Tibial artery (tissue), 4 donors: ENCODE measurements around the gene MACROD2.

Experiments
- DNase-seq, 2 donors: peaks; one replicate each; pipeline ENCODE4 v3.0.0-alpha.2; 2019
- H3K27ac ChIP-seq, 2 donors: fragments of 200-600 bp; sonication (generic) in 1 of 2; 1 replicate in 1 of 2; 2 replicates in 1 of 2; pipeline ENCODE4 v1.5.1; 2018 to 2019; ENCODE audit warnings: mild to moderate bottlenecking in 1 of 2
- H3K27me3 ChIP-seq, 2 donors: fragments of 200-600 bp; sonication (generic) in 1 of 2; one replicate each; pipeline versions ENCODE4 v1.5.1 to v1.6.0; 2016 to 2019
- H3K36me3 ChIP-seq, 3 donors: fragments of 200-600 bp; sonication (generic) in 2 of 3; one replicate each; pipeline ENCODE4 v1.5.1; 2016 to 2019; ENCODE audit warnings: mild to moderate bottlenecking in 2 of 3
- H3K4me1 ChIP-seq, 4 donors: fragments of 200-600 bp; sonication (generic) in 2 of 4; 1 replicate in 3 of 4; 2 replicates in 1 of 4; pipeline ENCODE4 v1.5.1; 2016 to 2019
- H3K4me3 ChIP-seq, 2 donors: fragments of 200-600 bp; sonication (generic) in 1 of 2; 1 replicate in 1 of 2; 2 replicates in 1 of 2; pipeline ENCODE4 v1.5.1; 2018 to 2019; ENCODE audit warnings: mild to moderate bottlenecking in 2 of 2
- H3K9me3 ChIP-seq, 3 donors: fragments of 200-600 bp; sonication (generic) in 1 of 3; one replicate each; pipeline ENCODE4 v1.5.1; 2016 to 2019
- intact Hi-C: fragments of 100-400 bp; cut with DNase I; formaldehyde crosslinking; loops from one replicate; pipeline ENCODE4 v1.15.0; 2023; ENCODE audit warnings: low total_unique reads
- TF ChIP-seq, protein P1 (sequence below), 2 experiments: fragments of 200-600 bp in 1 of 2; fragments of 450-650 bp in 1 of 2; IDR thresholded peaks; one replicate each; pipeline ENCODE4 v1.5.1; 2017 to 2019; ENCODE audit warnings: antibody characterized with exemption in 2 of 2, mild to moderate bottlenecking in 1 of 2, moderate library complexity in 1 of 2

Gene MACROD2

GRCh38 chr20:14953736-14954135 is 958.4 kb downstream of the MACROD2 start:
- intact Hi-C loops, result no loop called here
- peaks cover 0 to 15% (median 2%) of the 10 kb centered on the region in 4 donors for H3K4me1 ChIP-seq
- H3K27me3 ChIP-seq, result no peaks in the 10 kb centered on the region
- no peak overlapping the region for H3K4me3 ChIP-seq
- TF ChIP-seq, protein P1, sequence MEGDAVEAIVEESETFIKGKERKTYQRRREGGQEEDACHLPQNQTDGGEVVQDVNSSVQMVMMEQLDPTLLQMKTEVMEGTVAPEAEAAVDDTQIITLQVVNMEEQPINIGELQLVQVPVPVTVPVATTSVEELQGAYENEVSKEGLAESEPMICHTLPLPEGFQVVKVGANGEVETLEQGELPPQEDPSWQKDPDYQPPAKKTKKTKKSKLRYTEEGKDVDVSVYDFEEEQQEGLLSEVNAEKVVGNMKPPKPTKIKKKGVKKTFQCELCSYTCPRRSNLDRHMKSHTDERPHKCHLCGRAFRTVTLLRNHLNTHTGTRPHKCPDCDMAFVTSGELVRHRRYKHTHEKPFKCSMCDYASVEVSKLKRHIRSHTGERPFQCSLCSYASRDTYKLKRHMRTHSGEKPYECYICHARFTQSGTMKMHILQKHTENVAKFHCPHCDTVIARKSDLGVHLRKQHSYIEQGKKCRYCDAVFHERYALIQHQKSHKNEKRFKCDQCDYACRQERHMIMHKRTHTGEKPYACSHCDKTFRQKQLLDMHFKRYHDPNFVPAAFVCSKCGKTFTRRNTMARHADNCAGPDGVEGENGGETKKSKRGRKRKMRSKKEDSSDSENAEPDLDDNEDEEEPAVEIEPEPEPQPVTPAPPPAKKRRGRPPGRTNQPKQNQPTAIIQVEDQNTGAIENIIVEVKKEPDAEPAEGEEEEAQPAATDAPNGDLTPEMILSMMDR (IDR thresholded peaks at IDR 0.05), result no peak
- no peak for DNase-seq
- H3K9me3 ChIP-seq, result no peaks in the 10 kb centered on the region
- H3K36me3 ChIP-seq, result no peaks in the 10 kb centered on the region
- no peak overlapping the region for H3K27ac ChIP-seq

DNA sequence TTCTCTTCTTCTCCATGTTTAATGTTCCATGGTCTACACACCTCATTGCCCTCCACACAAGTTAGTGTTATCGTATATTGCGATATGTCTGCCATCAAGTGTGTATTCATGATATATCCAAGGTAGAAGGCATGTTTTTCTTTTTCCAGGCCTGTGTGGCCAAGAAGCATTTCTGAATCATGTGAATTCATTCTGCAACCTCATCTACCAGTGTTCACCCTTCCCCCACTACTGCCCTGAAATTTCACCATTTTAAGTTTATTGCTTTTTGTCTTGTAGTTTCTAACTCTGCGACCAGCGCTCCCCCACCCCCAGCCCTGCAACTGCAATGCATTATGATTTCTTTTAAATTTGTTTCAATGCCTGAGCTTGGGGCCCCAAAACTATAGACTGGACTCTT is 960.1 kb downstream of the MACROD2 start:
- intact Hi-C loops, result no loop called here
- Histone ChIP-seq H3K9me3 (no peaks in the 10 kb centered on the region), H3K27ac (no peak overlapping the region), H3K36me3 (no peaks in the 10 kb centered on the region), H3K4me3 (no peak overlapping the region), H3K27me3 (no peaks in the 10 kb centered on the region), H3K4me1 (peaks cover 0 to 15% (median 2%) of the 10 kb centered on the region in 4 donors)
- TF ChIP-seq, protein P1 (IDR thresholded peaks at IDR 0.05), result no peak
- no peak for DNase-seq

DNA sequence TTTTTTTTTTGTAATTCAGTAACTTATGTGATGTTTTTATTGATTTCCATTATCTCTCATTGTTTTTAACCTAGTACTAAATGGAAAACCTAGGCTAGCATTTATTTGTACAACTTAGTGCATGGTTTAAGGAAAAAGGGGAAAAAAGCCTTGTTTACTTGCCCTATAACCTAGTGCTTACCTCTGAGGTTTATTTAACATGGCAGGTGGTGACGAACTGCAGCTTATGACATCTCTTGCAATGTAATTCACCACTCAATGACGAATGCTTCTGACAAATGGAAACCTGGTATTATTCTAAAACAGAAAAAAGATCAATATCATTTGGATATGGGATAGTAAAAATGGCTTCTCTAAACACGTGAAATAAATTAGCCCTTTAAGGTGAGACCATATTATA is 960.7 kb downstream of the MACROD2 start:
- Histone ChIP-seq H3K27ac (no peak overlapping the region), H3K4me3 (no peak overlapping the region), H3K36me3 (no peaks in the 10 kb centered on the region), H3K27me3 (no peaks in the 10 kb centered on the region), H3K4me1 (peaks cover 0 to 15% (median 2%) of the 10 kb centered on the region in 4 donors), H3K9me3 (no peaks in the 10 kb centered on the region)
- TF ChIP-seq, protein P1 (IDR thresholded peaks at IDR 0.05), result no peak
- no peak for DNase-seq
- intact Hi-C loops, result no loop called here

DNA sequence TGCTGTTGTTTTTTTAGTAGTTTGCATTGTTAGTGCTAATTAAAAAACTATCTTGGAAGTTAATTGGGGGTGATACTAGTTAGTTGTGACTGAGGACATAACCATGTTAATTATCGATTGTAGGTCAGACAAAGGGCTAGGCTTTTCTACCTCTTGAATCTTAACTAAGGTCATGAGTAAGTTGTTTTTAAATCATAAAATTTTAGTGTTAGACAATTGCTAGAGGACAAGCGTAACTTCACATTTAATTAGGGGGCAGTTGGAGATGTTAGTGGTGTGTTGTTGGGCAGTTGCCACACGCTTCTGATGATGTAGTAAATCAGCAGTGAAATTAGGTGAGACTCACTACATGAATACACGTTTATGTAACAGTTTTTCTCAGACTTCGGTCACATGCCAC is 961.2 kb downstream of the MACROD2 start:
- Histone ChIP-seq H3K4me3 (no peak overlapping the region), H3K9me3 (no peaks in the 10 kb centered on the region), H3K27me3 (no peaks in the 10 kb centered on the region), H3K4me1 (peaks cover 0 to 13% (median under 1%) of the 10 kb centered on the region in 4 donors), H3K36me3 (no peaks in the 10 kb centered on the region), H3K27ac (no peak overlapping the region)
- intact Hi-C loops, result no loop called here
- TF ChIP-seq, protein P1 (IDR thresholded peaks at IDR 0.05), result no peak
- DNase-seq, result no peak

DNA sequence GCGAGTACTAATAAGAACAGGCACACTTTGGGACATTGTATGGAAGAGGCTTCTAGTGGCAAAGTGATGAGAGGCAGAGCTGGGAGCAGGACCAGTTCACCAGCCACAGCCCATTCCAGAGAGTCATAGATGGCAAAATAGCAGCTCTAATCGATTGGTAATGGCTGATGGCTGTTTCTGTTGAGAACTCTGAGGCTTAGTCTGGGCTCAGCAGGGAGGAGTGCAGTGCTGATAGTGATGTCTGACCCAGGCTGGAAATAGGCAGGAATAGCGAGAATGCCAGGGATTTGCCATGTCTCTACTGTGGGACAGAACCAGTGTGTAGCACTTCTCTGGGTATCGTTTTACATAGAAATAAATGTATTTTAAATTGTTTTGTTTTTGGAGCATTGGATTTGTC is 962.1 kb downstream of the MACROD2 start:
- Histone ChIP-seq H3K9me3 (no peaks in the 10 kb centered on the region), H3K4me3 (no peak overlapping the region), H3K36me3 (no peaks in the 10 kb centered on the region), H3K4me1 (peaks cover 0 to 4% (median 0%) of the 10 kb centered on the region in 4 donors), H3K27ac (no peak overlapping the region), H3K27me3 (no peaks in the 10 kb centered on the region)
- TF ChIP-seq, protein P1 (IDR thresholded peaks at IDR 0.05), result no peak
- no peak for DNase-seq
- intact Hi-C loops, result no loop called here

GRCh38 chr20:14958626-14959025 is 963.3 kb downstream of the MACROD2 start:
- intact Hi-C loops, result no loop called here
- DNase-seq, result no peak
- no peaks in the 10 kb centered on the region for H3K27me3 ChIP-seq
- no peak overlapping the region for H3K27ac ChIP-seq
- no peaks in the 10 kb centered on the region for H3K4me1 ChIP-seq
- no peaks in the 10 kb centered on the region for H3K9me3 ChIP-seq
- no peak overlapping the region for H3K4me3 ChIP-seq
- TF ChIP-seq, protein P1 (IDR thresholded peaks at IDR 0.05), result no peak
- no peaks in the 10 kb centered on the region for H3K36me3 ChIP-seq
